RWPE1 (cell line): ENCODE results near the gene ZNF772.

Experiments
- CTCF ChIA-PET: fragments of 350-600 bp; sonication (Branson Sonifier 250); formaldehyde crosslinking; extraction: SDS; loops from one replicate; lab custom pipeline; 2021; lab: Yijun Ruan, JAX
- POLR2A ChIA-PET: fragments of 400-600 bp; formaldehyde crosslinking; extraction: SDS; loops from one replicate; lab custom pipeline; 2020; ENCODE audit warnings: antibody characterized with exemption; ENCODE audit not compliant: low non-redundant PET; lab: Yijun Ruan, JAX
- DNase-seq: peaks from one replicate; pipeline ENCODE4 v3.0.0; 2012; ENCODE audit warnings: low spot score
- H3K27ac ChIP-seq: fragments of 450-650 bp; 2 replicates; pipeline ENCODE4 v1.5.1; 2017
- CTCF ChIP-seq: fragments of 450-650 bp; conservative IDR thresholded peaks from 2 replicates; pipeline ENCODE4 v1.5.1; 2017; ENCODE audit warnings: low read depth, mild to moderate bottlenecking

ZNF772 gene

GRCh38 chr19:57441979-57442752 is 35.2 kb downstream of the ZNF772 start:
- CTCF ChIA-PET = no interaction called here
- no peak for TF ChIP-seq CTCF
- H3K27ac ChIP-seq = no peak overlapping the region
- no peak for DNase-seq
- POLR2A ChIA-PET = no interaction called here

GRCh38 chr19:57438925-57439324 is 38.4 kb downstream of the ZNF772 start:
- DNase-seq = no peak
- ChIA-PET CTCF (no interaction called here), POLR2A (no interaction called here)
- TF ChIP-seq CTCF = no peak
- H3K27ac ChIP-seq = no peak overlapping the region

- ChIA-PET CTCF (no interaction called here), POLR2A (no interaction called here)
- no peak for TF ChIP-seq CTCF
- DNase-seq = no peak
- no peak overlapping the region for H3K27ac ChIP-seq
Measured at GRCh38 chr19:57437931-57438330, 39.4 kb downstream of the ZNF772 start.

GRCh38 chr19:57436417-57436816 is 40.9 kb downstream of the ZNF772 start:
- ChIA-PET CTCF (interaction anchor here (0.6 kb wide), 1 partner anchor 506 kb away, joined by 3 read pairs; no protein-coding TSS in a partner anchor), POLR2A (no interaction called here)
- no peak for TF ChIP-seq CTCF

GRCh38 chr19:57435062-57435978 is 42.0 kb downstream of the ZNF772 start, which contains the start of gene ZNF749:
Gene ZNF749 (plus strand): TSS chr19:57435325. CDS start chr19:57435579, 254 bp downstream.
- TF ChIP-seq CTCF = no peak
- ChIA-PET CTCF (interaction anchor here (0.6 kb wide), 1 partner anchor 684 kb away, joined by 3 read pairs; no protein-coding TSS in a partner anchor), POLR2A (no interaction called here)
- DNase-seq = peak; percentile 97
- H3K27ac ChIP-seq = peak within 1 kb of the TSS; percentile 78

More at GRCh38 chr19:57436417-57436816, 40.9 kb downstream of the ZNF772 start:
- DNase-seq = no peak
- no peak overlapping the region for H3K27ac ChIP-seq

GRCh38 chr19:57434386-57435061 is 42.8 kb downstream of the ZNF772 start:
- TF ChIP-seq CTCF = no peak
- peak overlapping the region; percentile 78 for H3K27ac ChIP-seq
- ChIA-PET POLR2A (no interaction called here), CTCF (interaction anchor here (0.6 kb wide), 1 partner anchor 514 kb away, joined by 5 read pairs; no protein-coding TSS in a partner anchor)
- DNase-seq = no peak
